ENCODE measurements around the gene ZNF557.

The ZNF557 gene

DNA sequence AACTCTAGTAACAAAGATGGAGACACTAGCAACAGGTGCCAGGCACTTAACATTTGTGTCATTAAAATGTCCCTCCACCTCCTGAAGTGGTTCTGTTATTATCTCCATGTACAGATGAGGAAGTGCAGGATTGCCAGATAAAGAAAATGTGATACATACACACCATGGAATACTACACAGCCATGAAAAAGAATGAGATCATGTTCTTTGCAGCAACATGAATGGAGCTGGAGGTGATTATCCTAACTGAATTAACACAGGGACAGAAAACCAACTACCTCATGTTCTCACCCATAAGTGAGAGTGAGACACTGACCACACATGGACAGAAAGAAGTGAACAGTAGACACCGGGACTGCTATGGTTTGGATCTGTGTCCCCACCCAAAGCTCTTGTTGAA lies 60.5 kb downstream of the ZNF557 start:
- Mint-ChIP-seq H3K4me3 (no peak overlapping the region), H3K36me3 (peaks cover 2% of the 10 kb centered on the region), H3K27ac (no peak overlapping the region), H3K9me3 (ENCODE audit: low read depth) (no peaks in the 10 kb centered on the region), H3K27me3 (no peaks in the 10 kb centered on the region), H3K4me1 (ENCODE audit: low read depth) (no peaks in the 10 kb centered on the region)

DNA sequence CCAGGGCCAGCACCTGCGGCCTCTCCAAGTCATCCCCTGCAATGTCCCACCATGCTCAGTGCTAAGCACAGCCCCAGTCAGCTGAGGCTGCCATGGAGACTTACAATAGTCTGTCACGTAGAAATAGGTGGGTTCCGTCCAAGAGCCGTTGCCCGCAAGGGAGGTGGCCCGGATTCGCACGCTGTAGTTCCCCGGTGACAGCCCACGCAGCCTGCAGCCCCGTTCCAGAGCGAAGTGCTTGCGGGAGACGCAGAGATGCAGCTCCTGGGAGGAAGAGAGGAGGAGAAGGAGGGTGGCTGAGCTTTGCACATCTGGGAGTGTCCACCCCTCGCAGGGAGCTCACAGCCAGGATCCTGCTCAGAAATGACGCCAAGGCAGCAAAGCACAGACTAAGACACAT lies 62.6 kb downstream of the ZNF557 start:
- Mint-ChIP-seq H3K9me3 (ENCODE audit: low read depth) (no peaks in the 10 kb centered on the region), H3K27ac (no peak overlapping the region), H3K4me1 (ENCODE audit: low read depth) (no peaks in the 10 kb centered on the region), H3K27me3 (no peaks in the 10 kb centered on the region), H3K4me3 (no peak overlapping the region), H3K36me3 (peaks cover 2% of the 10 kb centered on the region)

DNA sequence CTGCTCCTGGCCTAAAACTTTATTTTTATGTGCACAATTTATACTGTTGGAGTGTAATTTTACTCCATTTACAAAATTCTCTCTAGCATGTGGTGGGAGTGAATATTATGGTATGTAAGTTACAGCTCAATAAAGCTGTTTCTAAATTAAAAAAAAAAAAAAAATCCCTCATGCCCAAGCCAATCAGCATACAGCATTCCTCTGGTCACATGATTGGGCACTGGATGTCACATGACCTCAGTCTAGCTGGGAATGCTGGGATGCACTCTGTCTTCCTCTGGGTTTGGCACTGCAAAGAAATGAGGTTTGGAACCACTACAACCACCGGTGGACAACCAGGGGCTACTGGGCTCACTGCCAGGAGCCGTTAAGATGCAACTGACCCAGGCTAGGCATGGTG lies 67.6 kb downstream of the ZNF557 start:
- Mint-ChIP-seq H3K4me1 (ENCODE audit: low read depth) (no peaks in the 10 kb centered on the region), H3K9me3 (ENCODE audit: low read depth) (no peaks in the 10 kb centered on the region), H3K36me3 (peaks cover 2% of the 10 kb centered on the region), H3K27ac (no peak overlapping the region), H3K27me3 (no peaks in the 10 kb centered on the region), H3K4me3 (no peak overlapping the region)

Data from activated naive CD8-positive, alpha-beta T cell (primary cell).